ENCODE measurements around the gene STH. TPM values are rescaled to one million over a fixed set of nuclear protein-coding genes. Genes with fewer than 3 reads are reported as not detected.

The STH gene
- total and polyA plus RNA-seq, 2 donors from 2014 or later, result not detected

DNA sequence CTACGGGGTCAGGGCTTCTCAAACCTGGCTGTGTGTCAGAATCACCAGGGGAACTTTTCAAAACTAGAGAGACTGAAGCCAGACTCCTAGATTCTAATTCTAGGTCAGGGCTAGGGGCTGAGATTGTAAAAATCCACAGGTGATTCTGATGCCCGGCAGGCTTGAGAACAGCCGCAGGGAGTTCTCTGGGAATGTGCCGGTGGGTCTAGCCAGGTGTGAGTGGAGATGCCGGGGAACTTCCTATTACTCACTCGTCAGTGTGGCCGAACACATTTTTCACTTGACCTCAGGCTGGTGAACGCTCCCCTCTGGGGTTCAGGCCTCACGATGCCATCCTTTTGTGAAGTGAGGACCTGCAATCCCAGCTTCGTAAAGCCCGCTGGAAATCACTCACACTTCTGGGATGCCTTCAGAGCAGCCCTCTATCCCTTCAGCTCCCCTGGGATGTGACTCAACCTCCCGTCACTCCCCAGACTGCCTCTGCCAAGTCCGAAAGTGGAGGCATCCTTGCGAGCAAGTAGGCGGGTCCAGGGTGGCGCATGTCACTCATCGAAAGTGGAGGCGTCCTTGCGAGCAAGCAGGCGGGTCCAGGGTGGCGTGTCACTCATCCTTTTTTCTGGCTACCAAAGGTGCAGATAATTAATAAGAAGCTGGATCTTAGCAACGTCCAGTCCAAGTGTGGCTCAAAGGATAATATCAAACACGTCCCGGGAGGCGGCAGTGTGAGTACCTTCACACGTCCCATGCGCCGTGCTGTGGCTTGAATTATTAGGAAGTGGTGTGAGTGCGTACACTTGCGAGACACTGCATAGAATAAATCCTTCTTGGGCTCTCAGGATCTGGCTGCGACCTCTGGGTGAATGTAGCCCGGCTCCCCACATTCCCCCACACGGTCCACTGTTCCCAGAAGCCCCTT lies 10.9 kb downstream of the STH start:
- DNase-seq (no peak), FAIRE-seq (no peak)
- TF ChIP-seq, protein P1, sequence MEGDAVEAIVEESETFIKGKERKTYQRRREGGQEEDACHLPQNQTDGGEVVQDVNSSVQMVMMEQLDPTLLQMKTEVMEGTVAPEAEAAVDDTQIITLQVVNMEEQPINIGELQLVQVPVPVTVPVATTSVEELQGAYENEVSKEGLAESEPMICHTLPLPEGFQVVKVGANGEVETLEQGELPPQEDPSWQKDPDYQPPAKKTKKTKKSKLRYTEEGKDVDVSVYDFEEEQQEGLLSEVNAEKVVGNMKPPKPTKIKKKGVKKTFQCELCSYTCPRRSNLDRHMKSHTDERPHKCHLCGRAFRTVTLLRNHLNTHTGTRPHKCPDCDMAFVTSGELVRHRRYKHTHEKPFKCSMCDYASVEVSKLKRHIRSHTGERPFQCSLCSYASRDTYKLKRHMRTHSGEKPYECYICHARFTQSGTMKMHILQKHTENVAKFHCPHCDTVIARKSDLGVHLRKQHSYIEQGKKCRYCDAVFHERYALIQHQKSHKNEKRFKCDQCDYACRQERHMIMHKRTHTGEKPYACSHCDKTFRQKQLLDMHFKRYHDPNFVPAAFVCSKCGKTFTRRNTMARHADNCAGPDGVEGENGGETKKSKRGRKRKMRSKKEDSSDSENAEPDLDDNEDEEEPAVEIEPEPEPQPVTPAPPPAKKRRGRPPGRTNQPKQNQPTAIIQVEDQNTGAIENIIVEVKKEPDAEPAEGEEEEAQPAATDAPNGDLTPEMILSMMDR (IDR thresholded peaks at IDR 0.05; ENCODE audit: borderline replicate concordance, extremely low read depth, insufficient read depth), result no peak
- intact Hi-C loops (cut with DNase I), result loop anchor here (10.0 kb wide), 1 partner anchor 195 kb away; no protein-coding TSS in a partner anchor
- H3K27me3 ChIP-seq (ENCODE audit: control insufficient read depth, insufficient read depth, low read length), result no peaks in the 10 kb centered on the region
- H3K27ac ChIP-seq (ENCODE audit: low read depth in 2 of 2, low read length in 2 of 2), result no peak overlapping the region
- H3K9me3 ChIP-seq (ENCODE audit: control insufficient read depth in 2 of 3, insufficient read depth in 1 of 3, low read length in 3 of 3), result no peaks in the 10 kb centered on the region
- no peaks in the 10 kb centered on the region for H3K36me3 ChIP-seq (ENCODE audit: control insufficient read depth in 2 of 3, insufficient read depth in 3 of 3, low read length in 3 of 3)
- no peak overlapping the region for H3K4me3 ChIP-seq (ENCODE audit: low read length in 3 of 3)
- H3K4me1 ChIP-seq (ENCODE audit: control insufficient read depth in 2 of 3, insufficient read depth in 2 of 3, low read depth in 1 of 3, low read length in 3 of 3), result no peaks in the 10 kb centered on the region
- H3K9ac ChIP-seq (ENCODE audit: low read length in 3 of 3), result no peak overlapping the region

DNA sequence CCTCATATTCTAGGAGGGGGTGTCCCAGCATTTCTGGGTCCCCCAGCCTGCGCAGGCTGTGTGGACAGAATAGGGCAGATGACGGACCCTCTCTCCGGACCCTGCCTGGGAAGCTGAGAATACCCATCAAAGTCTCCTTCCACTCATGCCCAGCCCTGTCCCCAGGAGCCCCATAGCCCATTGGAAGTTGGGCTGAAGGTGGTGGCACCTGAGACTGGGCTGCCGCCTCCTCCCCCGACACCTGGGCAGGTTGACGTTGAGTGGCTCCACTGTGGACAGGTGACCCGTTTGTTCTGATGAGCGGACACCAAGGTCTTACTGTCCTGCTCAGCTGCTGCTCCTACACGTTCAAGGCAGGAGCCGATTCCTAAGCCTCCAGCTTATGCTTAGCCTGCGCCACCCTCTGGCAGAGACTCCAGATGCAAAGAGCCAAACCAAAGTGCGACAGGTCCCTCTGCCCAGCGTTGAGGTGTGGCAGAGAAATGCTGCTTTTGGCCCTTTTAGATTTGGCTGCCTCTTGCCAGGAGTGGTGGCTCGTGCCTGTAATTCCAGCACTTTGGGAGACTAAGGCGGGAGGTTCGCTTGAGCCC lies 11.6 kb downstream of the STH start:
- Histone ChIP-seq H3K9me3 (ENCODE audit: control insufficient read depth in 2 of 3, insufficient read depth in 1 of 3, low read length in 3 of 3) (no peaks in the 10 kb centered on the region), H3K36me3 (ENCODE audit: control insufficient read depth in 2 of 3, insufficient read depth in 3 of 3, low read length in 3 of 3) (no peaks in the 10 kb centered on the region), H3K27me3 (ENCODE audit: control insufficient read depth, insufficient read depth, low read length) (no peaks in the 10 kb centered on the region), H3K27ac (ENCODE audit: low read depth in 2 of 2, low read length in 2 of 2) (no peak overlapping the region), H3K4me1 (ENCODE audit: control insufficient read depth in 2 of 3, insufficient read depth in 2 of 3, low read depth in 1 of 3, low read length in 3 of 3) (no peaks in the 10 kb centered on the region), H3K9ac (ENCODE audit: low read length in 3 of 3) (no peak overlapping the region), H3K4me3 (ENCODE audit: low read length in 3 of 3) (no peak overlapping the region)
- TF ChIP-seq, protein P1 (IDR thresholded peaks at IDR 0.05; ENCODE audit: borderline replicate concordance, extremely low read depth, insufficient read depth), result no peak
- DNase-seq (peak in 1 of 5 donors; percentile 50), FAIRE-seq (no peak)
- intact Hi-C loops (cut with DNase I), result no loop called here

DNA sequence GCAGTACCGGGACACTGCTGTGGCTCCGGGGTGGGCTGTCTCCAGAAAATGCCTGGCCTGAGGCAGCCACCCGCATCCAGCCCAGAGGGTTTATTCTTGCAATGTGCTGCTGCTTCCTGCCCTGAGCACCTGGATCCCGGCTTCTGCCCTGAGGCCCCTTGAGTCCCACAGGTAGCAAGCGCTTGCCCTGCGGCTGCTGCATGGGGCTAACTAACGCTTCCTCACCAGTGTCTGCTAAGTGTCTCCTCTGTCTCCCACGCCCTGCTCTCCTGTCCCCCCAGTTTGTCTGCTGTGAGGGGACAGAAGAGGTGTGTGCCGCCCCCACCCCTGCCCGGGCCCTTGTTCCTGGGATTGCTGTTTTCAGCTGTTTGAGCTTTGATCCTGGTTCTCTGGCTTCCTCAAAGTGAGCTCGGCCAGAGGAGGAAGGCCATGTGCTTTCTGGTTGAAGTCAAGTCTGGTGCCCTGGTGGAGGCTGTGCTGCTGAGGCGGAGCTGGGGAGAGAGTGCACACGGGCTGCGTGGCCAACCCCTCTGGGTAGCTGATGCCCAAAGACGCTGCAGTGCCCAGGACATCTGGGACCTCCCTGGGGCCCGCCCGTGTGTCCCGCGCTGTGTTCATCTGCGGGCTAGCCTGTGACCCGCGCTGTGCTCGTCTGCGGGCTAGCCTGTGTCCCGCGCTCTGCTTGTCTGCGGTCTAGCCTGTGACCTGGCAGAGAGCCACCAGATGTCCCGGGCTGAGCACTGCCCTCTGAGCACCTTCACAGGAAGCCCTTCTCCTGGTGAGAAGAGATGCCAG lies 12.9 kb downstream of the STH start:
- no peaks in the 10 kb centered on the region for H3K4me1 ChIP-seq (ENCODE audit: control insufficient read depth in 2 of 3, insufficient read depth in 2 of 3, low read depth in 1 of 3, low read length in 3 of 3)
- no peaks in the 10 kb centered on the region for H3K27me3 ChIP-seq (ENCODE audit: control insufficient read depth, insufficient read depth, low read length)
- FAIRE-seq (no peak), DNase-seq (peak in 1 of 5 donors; percentile 64)
- TF ChIP-seq, protein P1 (IDR thresholded peaks at IDR 0.05; ENCODE audit: borderline replicate concordance, extremely low read depth, insufficient read depth), result no peak
- H3K4me3 ChIP-seq (ENCODE audit: low read length in 3 of 3), result no peak overlapping the region
- intact Hi-C loops (cut with DNase I), result no loop called here
- no peaks in the 10 kb centered on the region for H3K9me3 ChIP-seq (ENCODE audit: control insufficient read depth in 2 of 3, insufficient read depth in 1 of 3, low read length in 3 of 3)
- H3K9ac ChIP-seq (ENCODE audit: low read length in 3 of 3), result no peak overlapping the region
- H3K27ac ChIP-seq (ENCODE audit: low read depth in 2 of 2, low read length in 2 of 2), result no peak overlapping the region
- no peaks in the 10 kb centered on the region for H3K36me3 ChIP-seq (ENCODE audit: control insufficient read depth in 2 of 3, insufficient read depth in 3 of 3, low read length in 3 of 3)
